Endothelial cell (in vitro differentiated cells): Measurements from ENCODE around the gene EXT2. TPM values are rescaled to one million over a fixed set of nuclear protein-coding genes. Genes with fewer than 3 reads are reported as not detected.

Source experiments
- DNase-seq: peaks from one replicate; pipeline ENCODE4 v3.0.0; 2021; ENCODE audit warnings: low spot score
- H3K27ac Mint-ChIP-seq: one replicate; pipeline ENCODE4 v1.8.0; 2021; ENCODE audit warnings: mixed read lengths, inconsistent platforms; ENCODE audit not compliant: unreplicated experiment
- H3K27me3 Mint-ChIP-seq: one replicate; pipeline ENCODE4 v1.8.0; 2021; ENCODE audit warnings: mild to moderate bottlenecking, moderate library complexity, mixed read lengths, inconsistent platforms; ENCODE audit not compliant: unreplicated experiment
- H3K36me3 Mint-ChIP-seq: one replicate; pipeline ENCODE4 v1.8.0; 2021; ENCODE audit warnings: mild to moderate bottlenecking, low read depth, mixed read lengths, inconsistent platforms; ENCODE audit not compliant: unreplicated experiment
- H3K4me1 Mint-ChIP-seq: one replicate; pipeline ENCODE4 v1.8.0; 2021; ENCODE audit warnings: mild to moderate bottlenecking, mixed read lengths, inconsistent platforms; ENCODE audit not compliant: unreplicated experiment
- H3K4me3 Mint-ChIP-seq: one replicate; pipeline ENCODE4 v1.8.0; 2021; ENCODE audit warnings: mild to moderate bottlenecking, mixed read lengths, inconsistent platforms; ENCODE audit not compliant: unreplicated experiment
- H3K9me3 Mint-ChIP-seq: one replicate; pipeline ENCODE4 v1.8.0; 2021; ENCODE audit warnings: mixed read lengths, inconsistent platforms; ENCODE audit not compliant: unreplicated experiment
- CTCF ChIP-seq: fragments of 200-600 bp; sonication (generic); IDR thresholded peaks from one replicate; pipeline ENCODE4 v1.5.0; 2021; ENCODE audit warnings: antibody characterized with exemption; ENCODE audit not compliant: unreplicated experiment
- total RNA-seq: library from RNA; stranded (reverse); fragmentation: NEBNext Ultra II Directional; extraction: Animal tissue kit (Norgen Biotek cat#: 25700); gene quantifications from one replicate; pipeline ENCODE4 v1.2.1, GENCODE V29; 2021; ENCODE audit not compliant: unreplicated experiment

Gene EXT2
- total RNA-seq, 1 donor from 2014 or later, result 96.8 TPM

GRCh38 chr11:44243595-44244343 is 148.3 kb downstream of the EXT2 start:
- H3K4me3 Mint-ChIP-seq, result no peak overlapping the region
- no peaks in the 10 kb centered on the region for H3K27me3 Mint-ChIP-seq
- H3K4me1 Mint-ChIP-seq, result peaks cover 15% of the 10 kb centered on the region
- H3K36me3 Mint-ChIP-seq, result peaks cover 7% of the 10 kb centered on the region
- no peak for TF ChIP-seq CTCF
- no peak for DNase-seq
- H3K9me3 Mint-ChIP-seq, result no peaks in the 10 kb centered on the region
- no peak overlapping the region for H3K27ac Mint-ChIP-seq

GRCh38 chr11:44244639-44245310 is 149.3 kb downstream of the EXT2 start:
- Mint-ChIP-seq H3K9me3 (no peaks in the 10 kb centered on the region), H3K36me3 (peaks cover 7% of the 10 kb centered on the region), H3K4me3 (no peak overlapping the region), H3K27me3 (no peaks in the 10 kb centered on the region), H3K27ac (no peak overlapping the region), H3K4me1 (peaks cover 15% of the 10 kb centered on the region)
- no peak for TF ChIP-seq CTCF
- no peak for DNase-seq

- peaks cover 10% of the 10 kb centered on the region for H3K36me3 Mint-ChIP-seq
- no peak for TF ChIP-seq CTCF
- no peak for DNase-seq
- no peak overlapping the region for H3K27ac Mint-ChIP-seq
- peaks cover 1% of the 10 kb centered on the region for H3K9me3 Mint-ChIP-seq
- H3K4me1 Mint-ChIP-seq, result peaks cover 15% of the 10 kb centered on the region
- no peak overlapping the region for H3K4me3 Mint-ChIP-seq
- H3K27me3 Mint-ChIP-seq, result no peaks in the 10 kb centered on the region
Observed at GRCh38 chr11:44246726-44247125, 151.2 kb downstream of the EXT2 start.

- Mint-ChIP-seq H3K4me3 (no peak overlapping the region), H3K9me3 (peaks cover 9% of the 10 kb centered on the region), H3K4me1 (peaks cover 15% of the 10 kb centered on the region), H3K36me3 (peaks cover 17% of the 10 kb centered on the region), H3K27ac (no peak overlapping the region), H3K27me3 (peaks cover 2% of the 10 kb centered on the region)
- TF ChIP-seq CTCF, result no peak
- DNase-seq, result no peak
Observed at GRCh38 chr11:44247508-44247907, 152.0 kb downstream of the EXT2 start.

GRCh38 chr11:44248109-44248508 is 152.6 kb downstream of the EXT2 start:
- peaks cover 13% of the 10 kb centered on the region for H3K9me3 Mint-ChIP-seq
- no peak overlapping the region for H3K4me3 Mint-ChIP-seq
- H3K36me3 Mint-ChIP-seq, result peaks cover 21% of the 10 kb centered on the region
- DNase-seq, result no peak
- peaks cover 11% of the 10 kb centered on the region for H3K4me1 Mint-ChIP-seq
- no peak for TF ChIP-seq CTCF
- H3K27me3 Mint-ChIP-seq, result peaks cover 2% of the 10 kb centered on the region
- no peak overlapping the region for H3K27ac Mint-ChIP-seq
